Measurements from ENCODE around the gene PABPC1L. TPM values are rescaled to one million over a fixed set of nuclear protein-coding genes. Genes with fewer than 3 reads are reported as not detected.

PABPC1L gene
- total RNA-seq, 2 experiments from 2014 or later: 71.0 to 72.8 TPM

GRCh38 chr20:44979090-44979621, 69.3 kb downstream of the PABPC1L start:
- H3K36me3 Mint-ChIP-seq (ENCODE audit: low read depth): peaks cover 55% of the 10 kb centered on the region
- no peaks in the 10 kb centered on the region for H3K27me3 Mint-ChIP-seq (ENCODE audit: low read depth)
- peak overlapping the region; percentile 94 for H3K27ac Mint-ChIP-seq
- peaks cover 82% of the 10 kb centered on the region for H3K4me1 Mint-ChIP-seq (ENCODE audit: low read depth)
- intact Hi-C loops (cut with micrococcal nuclease): loop anchor here (1.0 to 10.0 kb wide), 3 partner anchors 8 to 484 kb away; no protein-coding TSS in a partner anchor
- peak overlapping the region; percentile 58 for H3K4me3 Mint-ChIP-seq
- CTCF ChIA-PET: interaction anchor here (0.6 to 1.3 kb wide), 5 partner anchors 12 to 132 kb away, joined by 3 to 5 read pairs (median 3); no protein-coding TSS in a partner anchor
- H3K9me3 Mint-ChIP-seq: no peaks in the 10 kb centered on the region
- peak; percentile 80 for DNase-seq

- CTCF ChIA-PET: no interaction called here
- Mint-ChIP-seq H3K27ac (peak overlapping the region; percentile 77), H3K4me3 (no peak overlapping the region), H3K27me3 (ENCODE audit: low read depth) (no peaks in the 10 kb centered on the region), H3K36me3 (ENCODE audit: low read depth) (peaks cover 42% of the 10 kb centered on the region), H3K4me1 (ENCODE audit: low read depth) (peaks cover 77% of the 10 kb centered on the region), H3K9me3 (no peaks in the 10 kb centered on the region)
- DNase-seq: peak; percentile 38
- intact Hi-C loops (cut with micrococcal nuclease): no loop called here
These were observed 72.0 kb downstream of the PABPC1L start for GRCh38 chr20:44981736-44982406.

GRCh38 chr20:44983093-44983674, 73.3 kb downstream of the PABPC1L start:
- no peak overlapping the region for H3K4me3 Mint-ChIP-seq
- no peaks in the 10 kb centered on the region for H3K27me3 Mint-ChIP-seq (ENCODE audit: low read depth)
- CTCF ChIA-PET: no interaction called here
- H3K4me1 Mint-ChIP-seq (ENCODE audit: low read depth): peaks cover 69% of the 10 kb centered on the region
- H3K27ac Mint-ChIP-seq: peak overlapping the region; percentile 39
- H3K9me3 Mint-ChIP-seq: no peaks in the 10 kb centered on the region
- intact Hi-C loops (cut with micrococcal nuclease): no loop called here
- no peak for DNase-seq
- peaks cover 45% of the 10 kb centered on the region for H3K36me3 Mint-ChIP-seq (ENCODE audit: low read depth)

- Mint-ChIP-seq H3K27ac (peak overlapping the region; percentile 22), H3K4me3 (no peak overlapping the region), H3K4me1 (ENCODE audit: low read depth) (peaks cover 70% of the 10 kb centered on the region), H3K9me3 (no peaks in the 10 kb centered on the region), H3K27me3 (ENCODE audit: low read depth) (no peaks in the 10 kb centered on the region), H3K36me3 (ENCODE audit: low read depth) (peaks cover 34% of the 10 kb centered on the region)
- intact Hi-C loops (cut with micrococcal nuclease): no loop called here
- DNase-seq: no peak
- CTCF ChIA-PET: no interaction called here
These were observed 78.8 kb downstream of the PABPC1L start for GRCh38 chr20:44988631-44989171.

Other genes with a start within 250 kb of the PABPC1L start
- gene CCN5, start 194.7 kb upstream of the PABPC1L start, total RNA-seq: not detected
- 1 to 10 TPM in 1 of 2 experiments, under 1 TPM in 1; 0.96 to 1.0 TPM for gene KCNK15, start 164.2 kb upstream of the PABPC1L start, total RNA-seq
- gene RIMS4, start 99.5 kb upstream of the PABPC1L start, total RNA-seq: under 1 TPM; 0.07 TPM
- gene YWHAB, start 24.4 kb upstream of the PABPC1L start, total RNA-seq: 100 to 1,000 TPM; 245 to 260 TPM
- 10 to 100 TPM; 44.0 to 45.9 TPM for gene TOMM34, start 50.3 kb downstream of the PABPC1L start, total RNA-seq
- 100 to 1,000 TPM; 110 to 116 TPM for gene STK4, start 56.5 kb downstream of the PABPC1L start, total RNA-seq
- gene KCNS1, start 191.1 kb downstream of the PABPC1L start, total RNA-seq: under 1 TPM; 0.40 to 0.48 TPM
- not detected for gene WFDC5, start 205.1 kb downstream of the PABPC1L start, total RNA-seq
- not detected for gene WFDC12, start 214.4 kb downstream of the PABPC1L start, total RNA-seq